HG02970 (cell line): Measurements from ENCODE around the gene NTM.

Source experiments
- ATAC-seq: cut with Tn5 transposase; IDR thresholded peaks from one replicate; pipeline ENCODE4 v1.9.1; 2021; ENCODE audit warnings: mild to moderate bottlenecking, moderate library complexity, moderate number of reproducible peaks; ENCODE audit not compliant: unreplicated experiment, low FRiP score

The NTM gene

GRCh38 chr11:131918663-131919062, 548.2 kb downstream of the NTM start:
- ATAC-seq, result no peak

DNA sequence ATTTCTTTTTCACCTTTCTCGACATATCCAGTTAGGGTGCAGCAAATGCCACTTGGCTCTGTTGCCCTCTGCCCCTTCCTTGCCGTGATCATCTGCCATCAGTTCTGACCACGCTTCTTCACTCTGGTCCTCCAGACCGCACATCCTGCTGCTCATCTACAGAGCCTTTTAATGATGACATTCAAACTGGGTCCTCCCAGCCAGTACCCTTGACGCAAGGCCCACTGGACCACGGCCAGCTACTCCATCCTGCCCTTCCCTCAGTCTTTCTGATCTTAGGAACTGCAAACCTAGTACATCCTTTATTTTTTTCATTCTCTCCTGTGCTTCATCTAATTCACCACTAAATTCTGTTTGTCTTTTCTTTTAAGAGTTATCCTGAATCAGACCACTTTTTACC, 551.8 kb downstream of the NTM start:
- ATAC-seq, result no peak

- ATAC-seq, result no peak
Measured at GRCh38 chr11:131923309-131923708, 552.9 kb downstream of the NTM start.

DNA sequence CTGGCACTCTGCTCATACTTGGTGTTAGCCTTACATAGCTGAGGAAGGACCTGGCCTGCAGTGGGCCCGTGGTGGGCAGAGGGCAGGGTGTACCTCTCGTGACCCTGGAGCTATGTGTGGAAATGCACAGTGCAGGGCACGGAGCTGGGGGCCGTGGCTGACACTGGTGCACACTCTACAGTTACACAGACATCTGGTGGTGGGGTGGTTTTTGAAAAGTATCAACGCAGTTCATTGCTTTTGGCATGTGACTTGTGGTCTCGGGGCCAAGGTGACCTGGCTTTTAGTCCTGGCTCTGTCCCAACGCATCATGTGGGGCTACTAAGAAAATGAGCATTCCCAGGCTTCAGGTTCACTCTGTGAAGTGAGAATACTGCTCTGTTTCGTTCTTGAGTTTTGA, 553.6 kb downstream of the NTM start:
- ATAC-seq, result no peak

DNA sequence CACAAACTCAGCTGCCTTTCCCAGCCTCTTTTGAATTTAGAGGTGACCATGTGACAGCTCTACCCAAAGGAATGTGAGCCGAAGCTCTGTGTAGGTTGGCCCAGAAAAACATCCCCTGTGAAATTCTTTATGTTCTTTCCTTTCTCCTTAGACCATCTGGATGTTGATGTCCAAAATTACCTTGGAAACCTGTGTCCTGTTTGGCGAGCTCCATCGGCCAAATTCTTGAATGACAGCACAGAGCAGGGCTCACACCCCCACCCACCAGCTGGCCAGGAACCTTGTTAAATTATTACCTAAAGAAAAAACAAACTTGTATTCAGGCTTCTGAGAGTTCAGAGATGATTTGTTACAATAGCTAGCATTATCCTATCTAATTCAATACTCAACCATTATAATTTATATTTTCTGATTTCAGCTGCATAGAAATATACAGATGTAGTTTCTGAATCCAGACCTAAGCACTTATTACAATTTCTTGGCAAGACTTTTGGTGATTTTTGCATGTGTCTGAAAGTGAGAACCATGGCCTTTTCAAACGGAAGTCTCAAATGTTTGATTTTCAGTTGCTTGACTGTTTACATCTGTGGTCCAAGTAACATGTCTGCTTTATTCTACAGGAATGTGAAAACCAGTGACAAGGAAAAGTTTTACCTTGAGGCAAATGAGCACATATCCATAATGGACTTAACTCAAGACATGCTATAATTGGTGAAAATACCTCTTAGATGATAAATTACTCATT, 554.2 kb downstream of the NTM start:
- no peak for ATAC-seq

DNA sequence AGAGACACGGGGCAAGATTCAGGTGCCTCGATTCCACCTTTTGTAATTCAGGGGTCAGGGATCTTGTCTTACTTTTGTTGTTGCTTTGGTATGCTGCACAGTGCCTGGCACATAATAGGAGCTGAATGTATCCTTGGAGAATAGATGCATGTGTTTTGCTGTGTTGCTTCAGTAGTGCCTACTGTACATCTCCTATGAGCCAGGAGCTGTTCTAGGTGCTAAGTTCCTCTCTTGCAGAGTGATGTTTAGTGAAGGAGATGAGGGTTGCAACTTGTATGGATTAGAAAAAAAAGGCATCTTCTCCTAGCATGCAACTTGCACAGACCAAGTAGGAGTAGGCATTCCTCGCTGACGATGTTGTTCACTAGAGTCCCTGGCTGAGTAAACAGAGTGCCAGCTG, 555.4 kb downstream of the NTM start:
- ATAC-seq, result no peak

DNA sequence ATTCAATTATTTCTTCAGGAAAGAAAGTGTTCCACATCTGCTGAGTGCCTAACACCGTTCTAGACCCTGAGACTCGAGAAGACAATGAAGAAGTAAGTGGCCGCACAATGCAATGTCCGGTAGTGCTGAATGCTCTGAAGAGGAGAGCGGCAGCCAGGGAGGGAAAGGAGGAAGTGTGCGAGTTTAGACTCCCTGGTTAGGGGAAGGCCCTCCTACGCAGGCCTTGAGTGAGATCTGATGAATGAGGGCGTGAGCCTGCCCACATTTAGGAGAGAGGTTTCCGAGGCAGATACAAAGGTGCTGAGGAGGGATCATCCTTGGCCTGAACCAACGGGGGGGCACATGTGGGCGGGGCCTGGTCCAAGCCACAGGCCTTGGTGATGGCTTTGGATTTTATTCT, 558.6 kb downstream of the NTM start:
- no peak for ATAC-seq

DNA sequence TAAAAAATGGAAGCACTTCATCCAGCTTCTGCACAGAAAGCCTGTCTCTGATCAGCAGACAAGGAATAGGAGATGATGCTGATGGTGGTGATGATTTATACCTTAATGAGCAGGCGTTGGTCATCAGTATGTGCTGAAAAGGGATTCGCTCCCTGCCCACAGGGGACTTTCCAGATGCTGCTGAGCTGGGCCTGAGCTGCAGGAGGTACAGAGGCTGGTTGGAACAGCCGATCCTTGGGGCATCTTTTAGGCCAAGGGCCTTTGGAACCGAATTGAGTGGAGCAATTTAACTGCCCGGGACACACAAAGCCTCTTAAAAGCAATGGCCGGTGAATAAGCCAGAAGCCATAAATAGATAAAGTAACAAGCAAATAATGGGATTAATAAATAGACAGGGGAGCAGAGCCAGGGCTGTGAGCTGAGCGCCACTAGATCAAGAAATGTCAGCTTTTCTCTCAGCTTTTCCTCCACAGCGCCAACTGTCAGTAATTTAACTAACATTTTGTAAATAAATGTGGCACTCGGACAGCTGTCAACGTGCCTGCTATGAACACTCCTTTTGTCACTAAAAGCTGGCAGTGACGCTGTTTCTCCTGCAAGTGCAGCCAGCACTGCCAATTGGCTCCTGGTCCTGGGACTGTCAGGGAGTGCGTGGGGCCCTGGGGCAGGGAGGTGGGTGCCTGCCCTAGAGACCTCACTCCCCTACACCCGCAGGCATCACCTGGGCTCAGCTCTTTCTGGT, 562.3 kb downstream of the NTM start:
- ATAC-seq, result no peak

DNA sequence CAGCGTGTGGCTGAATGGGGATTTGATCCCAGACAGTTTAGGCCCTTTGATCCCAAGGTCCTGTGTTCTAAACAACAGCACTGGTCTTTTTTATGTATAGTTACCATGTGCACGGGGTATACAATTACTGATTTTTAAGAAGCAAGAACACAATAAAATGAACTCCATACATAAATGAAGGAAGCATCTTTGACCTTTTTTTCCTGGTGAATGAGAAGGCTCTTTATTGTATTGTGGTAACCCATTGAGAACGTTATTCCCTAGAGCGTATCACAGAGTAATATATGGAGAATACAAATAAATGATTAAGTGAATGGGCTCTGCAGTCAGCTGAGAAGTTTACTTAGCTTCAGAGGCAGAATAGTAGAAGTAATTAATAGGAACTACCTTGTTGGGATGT, 563.6 kb downstream of the NTM start:
- ATAC-seq, result no peak

GRCh38 chr11:131938351-131938751, 567.9 kb downstream of the NTM start:
- ATAC-seq, result no peak

- ATAC-seq, result no peak
Measured at GRCh38 chr11:131940126-131940525, 569.7 kb downstream of the NTM start.

DNA sequence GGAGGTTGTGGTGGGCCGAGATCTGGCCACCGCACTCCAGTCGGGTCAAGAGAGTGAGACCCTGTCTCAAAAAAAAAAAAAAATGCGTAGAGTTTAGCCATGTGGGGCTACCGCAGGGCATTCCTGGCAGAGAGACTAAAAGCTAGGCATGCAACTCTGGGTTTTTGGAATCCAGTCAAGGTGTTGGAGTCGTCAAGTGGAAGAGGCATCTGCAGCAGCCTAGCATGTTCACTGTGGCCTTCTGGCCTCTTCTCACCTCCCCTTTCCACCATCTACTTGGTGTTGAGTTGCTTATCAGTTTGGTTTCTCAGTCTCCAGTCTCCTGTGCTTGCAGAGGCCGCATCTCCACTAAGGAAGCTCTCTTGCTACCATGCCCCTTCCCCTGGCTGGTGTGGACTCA, 572.5 kb downstream of the NTM start:
- no peak for ATAC-seq

- no peak for ATAC-seq
Measured at GRCh38 chr11:131943295-131943694, 572.9 kb downstream of the NTM start.

DNA sequence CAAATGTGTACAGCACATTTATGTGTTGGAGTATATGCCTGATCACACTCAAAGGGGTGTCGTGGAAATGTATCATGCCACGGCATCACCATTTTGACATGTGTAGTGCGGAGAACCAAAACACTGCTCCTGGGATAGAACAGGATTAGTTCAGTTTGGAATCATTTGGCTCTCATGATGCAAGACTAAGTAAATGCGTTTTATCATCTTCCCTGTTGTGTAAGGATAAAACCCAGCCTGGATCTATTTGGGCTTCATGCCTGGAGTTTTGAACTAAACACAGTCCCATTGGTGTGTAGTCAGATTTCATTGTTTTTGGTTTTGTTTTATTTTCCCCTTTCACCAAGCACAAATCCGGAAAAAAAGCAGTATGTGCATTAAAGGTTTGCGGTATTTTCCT, 574.3 kb downstream of the NTM start:
- ATAC-seq, result no peak

DNA sequence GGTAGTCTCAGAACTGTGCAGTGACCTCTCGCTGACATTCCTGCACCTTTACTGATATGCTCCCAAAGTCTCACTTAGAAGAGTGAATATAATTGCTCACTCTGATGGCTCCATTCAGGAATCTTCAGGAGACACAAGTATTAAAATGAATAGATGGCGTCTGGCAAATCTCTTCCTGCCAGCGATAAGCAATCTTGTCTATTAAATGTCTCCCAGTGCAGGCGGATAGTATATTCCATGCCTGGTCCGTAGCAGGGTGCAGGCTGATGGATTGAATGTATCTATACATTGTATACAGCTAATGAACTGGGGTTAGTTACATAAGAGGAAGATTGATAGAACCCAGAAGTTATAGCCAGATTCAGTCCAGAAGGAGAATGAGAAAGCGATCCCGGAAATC, 575.3 kb downstream of the NTM start:
- no peak for ATAC-seq

DNA sequence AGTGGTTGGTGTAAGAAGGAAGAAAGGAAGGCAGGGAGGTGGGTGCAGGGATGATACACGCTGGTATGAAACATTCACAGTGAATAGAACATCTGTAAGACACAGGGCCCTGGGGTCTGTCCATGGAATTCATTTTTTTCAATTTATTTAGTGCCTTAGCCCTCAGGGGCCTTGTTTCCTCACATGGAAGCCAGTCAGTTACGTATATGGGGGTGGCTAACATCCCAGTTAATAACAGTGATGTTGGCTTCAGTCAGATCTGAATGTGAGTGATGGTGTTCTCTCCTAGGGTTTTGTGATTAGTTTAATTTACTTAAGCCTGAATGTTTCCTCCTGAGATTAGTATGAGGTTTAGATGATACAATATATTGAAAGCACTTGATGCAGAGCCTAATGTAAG, 577.1 kb downstream of the NTM start:
- no peak for ATAC-seq

DNA sequence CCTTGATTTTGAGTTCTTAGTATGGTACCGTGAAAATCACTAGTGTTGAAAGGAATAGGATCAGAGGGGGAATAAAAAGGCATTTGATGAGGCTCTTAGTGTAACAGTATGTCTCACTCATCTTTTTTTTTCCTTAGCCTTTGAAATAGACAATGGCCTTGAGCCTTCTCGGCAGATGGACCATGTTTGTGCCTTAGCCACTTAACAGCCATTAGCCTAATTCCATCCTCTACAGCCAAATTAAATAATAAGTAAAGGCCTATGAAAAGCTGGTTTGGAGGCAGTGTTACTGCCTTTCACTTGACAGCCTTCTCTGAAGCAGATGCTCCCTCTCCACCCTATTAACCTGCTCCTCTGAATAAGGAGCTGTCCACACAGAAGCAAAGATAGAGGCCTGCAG, 580.7 kb downstream of the NTM start:
- ATAC-seq, result no peak

GRCh38 chr11:131954146-131954545, 583.7 kb downstream of the NTM start:
- ATAC-seq, result no peak

DNA sequence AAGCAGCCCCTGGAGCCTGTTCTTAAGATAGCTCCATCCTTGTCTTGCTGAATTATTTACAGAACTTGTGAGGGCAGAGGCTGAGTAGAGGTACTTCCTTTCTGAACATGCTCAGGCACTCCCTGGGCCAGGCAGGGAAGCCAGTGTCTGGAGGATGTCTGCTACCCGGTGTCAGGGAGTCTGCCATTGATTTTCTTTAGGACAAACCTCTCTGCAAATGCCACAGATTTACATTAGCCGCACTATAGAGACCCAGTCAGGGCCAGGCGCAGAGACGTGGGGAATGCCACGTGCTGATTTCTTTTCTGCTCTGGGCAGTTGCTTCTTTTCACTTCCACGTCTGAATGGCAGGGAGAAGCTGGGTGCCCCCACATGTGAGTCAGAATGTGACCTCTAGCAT, 585.5 kb downstream of the NTM start:
- no peak for ATAC-seq

GRCh38 chr11:131957201-131957600, 586.8 kb downstream of the NTM start:
- ATAC-seq, result no peak

GRCh38 chr11:131957875-131958274, 587.5 kb downstream of the NTM start:
- ATAC-seq, result no peak

GRCh38 chr11:131962818-131963217, 592.4 kb downstream of the NTM start:
- ATAC-seq, result no peak
